Suprapubic skin (tissue), 4 donors: ENCODE results near the gene CMPK2. TPM values are rescaled to one million over a fixed set of nuclear protein-coding genes. Genes with fewer than 3 reads are reported as not detected.

Source experiments
- DNase-seq, 2 donors: peaks; one replicate each; pipeline ENCODE4 v3.0.0-alpha.2; 2019; ENCODE audit warnings: low spot score in 2 of 2
- H3K27ac ChIP-seq: fragments of 200-600 bp; sonication (generic); one replicate; pipeline ENCODE4 v1.5.1; 2019
- H3K27me3 ChIP-seq: fragments of 200-600 bp; sonication (generic); one replicate; pipeline ENCODE4 v1.5.1; 2019
- H3K36me3 ChIP-seq: fragments of 200-600 bp; sonication (generic); one replicate; pipeline ENCODE4 v1.5.1; 2019
- H3K4me1 ChIP-seq: fragments of 200-600 bp; sonication (generic); one replicate; pipeline ENCODE4 v1.5.1; 2019
- H3K4me3 ChIP-seq: fragments of 200-600 bp; sonication (generic); one replicate; pipeline ENCODE4 v1.5.1; 2019; ENCODE audit warnings: mild to moderate bottlenecking
- H3K9me3 ChIP-seq: fragments of 200-600 bp; sonication (generic); one replicate; pipeline ENCODE4 v1.5.1; 2019
- CTCF ChIP-seq, 2 donors: fragments of 200-600 bp in 1 of 2; fragments of 450-650 bp in 1 of 2; sonication (generic) in 1 of 2; IDR thresholded peaks; one replicate each; pipeline ENCODE4 v1.5.1; 2016 to 2019; ENCODE audit warnings: antibody characterized with exemption in 2 of 2, mild to moderate bottlenecking in 1 of 2, moderate library complexity in 1 of 2
- EP300 ChIP-seq: sonication (generic); formaldehyde crosslinking; IDR thresholded peaks from one replicate; pipeline ENCODE4 v1.6.1; 2017; ENCODE audit warnings: antibody characterized with exemption
- POLR2A ChIP-seq, 2 donors: fragments of 450-650 bp; IDR thresholded peaks; one replicate each; pipeline ENCODE4 v1.6.1; 2017; ENCODE audit warnings: antibody characterized with exemption in 2 of 2, mild to moderate bottlenecking in 2 of 2, moderate library complexity in 2 of 2
- POLR2AphosphoS5 ChIP-seq, 3 donors: sonication (generic); formaldehyde crosslinking; IDR thresholded peaks; one replicate each; pipeline ENCODE4 v1.6.1; 2017; ENCODE audit warnings: antibody characterized with exemption in 3 of 3
- WGBS: methylation state at CpG from one replicate; pipeline ENCODE4 v1.1.5; 2018; 5-methylcytosine and 5-hydroxymethylcytosine counted together
- total RNA-seq, 4 donors: library from RNA; depleted of rRNA; stranded (reverse); fragments of >200 nt; gene quantifications; one replicate each; pipeline ENCODE4 v1.1.0, GENCODE V29; 2016

Gene CMPK2
- total RNA-seq: 1 to 10 TPM in 3 of 4 donors, under 1 TPM in 1; 0.83 to 3.1 (median 1.3) TPM

GRCh38 chr2:6865346-6866274, at the start of gene CMPK2:
CMPK2 (minus strand) TSS chr2:6865907; CDS start chr2:6865696, 211 bp downstream.
- Histone ChIP-seq H3K9me3 (no peaks in the 10 kb centered on the region), H3K27ac (peak within 1 kb of the TSS; percentile 68)

GRCh38 chr2:6915399-6915798, 49.7 kb upstream of the CMPK2 start:
- Histone ChIP-seq H3K27me3 (no peaks in the 10 kb centered on the region), H3K4me3 (no peak overlapping the region), H3K27ac (no peak overlapping the region), H3K4me1 (peaks cover 15% of the 10 kb centered on the region), H3K36me3 (no peaks in the 10 kb centered on the region), H3K9me3 (no peaks in the 10 kb centered on the region)
- no peak for TF ChIP-seq POLR2A (IDR thresholded peaks at IDR 0.05)
- TF ChIP-seq CTCF (IDR thresholded peaks at IDR 0.05): no peak
- TF ChIP-seq EP300: no peak
- no peak for TF ChIP-seq POLR2AphosphoS5 (IDR thresholded peaks at IDR 0.05)
- WGBS: 89% methylated on average over 2 of the region's 2 CpGs
- DNase-seq: no peak

More at GRCh38 chr2:6865346-6866274, at the start of gene CMPK2:
- H3K4me1 ChIP-seq: peaks cover 12% of the 10 kb centered on the region
- peak; percentile 70 to 84 for DNase-seq
- under 1% methylated on average over 32 of the region's 115 CpGs for WGBS
- peak within 1 kb of the TSS; percentile 86 for H3K4me3 ChIP-seq
- no peaks in the 10 kb centered on the region for H3K27me3 ChIP-seq
- H3K36me3 ChIP-seq: peaks cover 4% of the 10 kb centered on the region
- TF ChIP-seq CTCF (IDR thresholded peaks at IDR 0.05): peak in 1 of 2 donors; percentile 22
- no peak for TF ChIP-seq POLR2A (IDR thresholded peaks at IDR 0.05)
- peak in 1 of 3 donors; percentile 60 for TF ChIP-seq POLR2AphosphoS5 (IDR thresholded peaks at IDR 0.05)

GRCh38 chr2:6914828-6915227, 49.1 kb upstream of the CMPK2 start:
- 44% methylated on average over 3 of the region's 3 CpGs for WGBS
- DNase-seq: no peak
- no peak for TF ChIP-seq POLR2AphosphoS5 (IDR thresholded peaks at IDR 0.05)
- TF ChIP-seq CTCF (IDR thresholded peaks at IDR 0.05): no peak
- TF ChIP-seq POLR2A (IDR thresholded peaks at IDR 0.05): no peak
- TF ChIP-seq EP300: no peak
- Histone ChIP-seq H3K9me3 (no peaks in the 10 kb centered on the region), H3K36me3 (no peaks in the 10 kb centered on the region), H3K4me3 (no peak overlapping the region), H3K4me1 (peaks cover 15% of the 10 kb centered on the region), H3K27me3 (no peaks in the 10 kb centered on the region), H3K27ac (no peak overlapping the region)

GRCh38 chr2:6913415-6914157, 47.9 kb upstream of the CMPK2 start:
- H3K4me3 ChIP-seq: no peak overlapping the region
- DNase-seq: no peak
- TF ChIP-seq CTCF (IDR thresholded peaks at IDR 0.05) (no peak), EP300 (no peak), POLR2AphosphoS5 (IDR thresholded peaks at IDR 0.05) (no peak), POLR2A (IDR thresholded peaks at IDR 0.05) (no peak)
- H3K27ac ChIP-seq: no peak overlapping the region
- peaks cover 12% of the 10 kb centered on the region for H3K4me1 ChIP-seq
- WGBS: 71% methylated on average over 9 of the region's 9 CpGs
- no peaks in the 10 kb centered on the region for H3K27me3 ChIP-seq
- no peaks in the 10 kb centered on the region for H3K9me3 ChIP-seq
- no peaks in the 10 kb centered on the region for H3K36me3 ChIP-seq

- Histone ChIP-seq H3K9me3 (no peaks in the 10 kb centered on the region), H3K36me3 (no peaks in the 10 kb centered on the region), H3K27me3 (no peaks in the 10 kb centered on the region), H3K4me1 (peaks cover 1% of the 10 kb centered on the region), H3K4me3 (no peak overlapping the region), H3K27ac (no peak overlapping the region)
- TF ChIP-seq POLR2AphosphoS5 (IDR thresholded peaks at IDR 0.05): no peak
- no peak for TF ChIP-seq EP300
- TF ChIP-seq POLR2A (IDR thresholded peaks at IDR 0.05): no peak
- TF ChIP-seq CTCF (IDR thresholded peaks at IDR 0.05): no peak
- DNase-seq: no peak
Observed at GRCh38 chr2:6911721-6912120, 46.0 kb upstream of the CMPK2 start.
